Adrenal gland (tissue), 12 donors: ENCODE results near the gene GATA6. TPM values are rescaled to one million over a fixed set of nuclear protein-coding genes. Genes with fewer than 3 reads are reported as not detected.
A peak's percentile ranks its signal among the peaks of the same experiment; 100 is the strongest.

Source experiments
- DNase-seq, 7 donors: peaks; one replicate each; pipeline ENCODE4 v3.0.0-alpha.2; 2019 to 2020
- H3K27ac ChIP-seq, 5 donors: fragments of 200-600 bp; sonication (generic) in 4 of 5; 1 replicate in 3 of 5; 2 replicates in 2 of 5; pipeline versions ENCODE4 v1.5.1 to v1.8.0; 2016 to 2020; ENCODE audit warnings: mild to moderate bottlenecking in 1 of 5
- H3K27me3 ChIP-seq: fragments of 200-600 bp; 2 replicates; pipeline ENCODE4 v1.8.0; 2021
- H3K36me3 ChIP-seq, 2 donors: fragments of 200-600 bp; replicated peaks in 1 of 2; 1 replicate in 1 of 2; 2 replicates in 1 of 2; pipeline versions ENCODE4 v1.5.1 to v1.8.0; 2018 to 2022
- H3K4me1 ChIP-seq, 2 donors: fragments of 200-600 bp; replicated peaks in 1 of 2; 1 replicate in 1 of 2; 2 replicates in 1 of 2; pipeline versions ENCODE4 v1.5.1 to v1.8.0; 2018 to 2021
- H3K4me3 ChIP-seq, 4 donors: fragments of 200-600 bp; sonication (generic) in 3 of 4; one replicate each; pipeline ENCODE4 v1.5.1; 2016 to 2018
- H3K9me3 ChIP-seq, 3 donors: fragments of 200-600 bp; sonication (generic) in 1 of 3; replicated peaks in 1 of 3; 1 replicate in 2 of 3; 2 replicates in 1 of 3; pipeline versions ENCODE4 v1.5.1 to v1.8.0; 2016 to 2021
- POLR2A ChIP-seq, 2 donors: fragments of 450-650 bp; IDR thresholded peaks; one replicate each; pipeline ENCODE4 v1.6.1; 2017; ENCODE audit warnings: antibody characterized with exemption in 2 of 2, mild to moderate bottlenecking in 2 of 2, moderate library complexity in 1 of 2
- WGBS, 4 donors: extraction: QIAGEN DNeasy Blood & Tissue Kit in 2 of 4; methylation state at CpG; one replicate each; pipeline versions ENCODE4 v1.1.5 to v1.1.7; 2013 to 2017; 5-methylcytosine and 5-hydroxymethylcytosine counted together
- intact Hi-C, 2 donors: fragments of 100-400 bp; cut with DNase I; formaldehyde crosslinking; loops; one replicate each; pipeline versions ENCODE4 v1.14.1 to v1.15.0; 2022 to 2023
- polyA plus RNA-seq, 3 donors: library from polyadenylated mRNA; stranded (reverse); fragments of 200-250 nt in 2 of 3; fragments of 350-450 nt in 1 of 3; fragmentation: Illumina TruSeq in 1 of 3; extraction: RNeasy Lipid Tissue Mini Kit (QIAGEN cat#74804) in 1 of 3; gene quantifications; one replicate each; pipeline ENCODE4 v1.2.3, GENCODE V29; 2013 to 2014
- total RNA-seq, 9 donors: library from RNA; depleted of rRNA in 4 of 9; stranded (reverse); fragments of >200 nt in 4 of 9; fragments of 120-200 nt in 1 of 9; fragmentation: NEBNext Ultra II Directional in 1 of 9; extraction: Animal tissue kit (Norgen Biotek cat#: 25700) in 1 of 9; gene quantifications; one replicate each; pipeline versions ENCODE4 v1.1.0 to v1.2.4, GENCODE V29; 2013 to 2023
- TF ChIP-seq, protein P1 (sequence below), 6 experiments: fragments of 450-650 bp in 4 of 6; fragments of 200-600 bp in 2 of 6; sonication (generic) in 1 of 6; IDR thresholded peaks; 1 replicate in 5 of 6; 2 replicates in 1 of 6; pipeline versions ENCODE4 v1.5.1 to v1.8.0; 2016 to 2021; ENCODE audit warnings: antibody characterized with exemption in 6 of 6, mild to moderate bottlenecking in 2 of 6, moderate library complexity in 1 of 6
- donor health status: healthy with polysubstance abuse.
- donor health status: Bipolar disorder and iron deficiency.
- donor health status: DM: yes; HTN: yes; CAD: no.
- donor health status: DM: no; HTN: no; CAD: no.
- donor health status: DM: no; HTN: no; CAD: no.
- donor health status: DM: yes; HTN: yes; CAD: no.

Gene GATA6
- total and polyA plus RNA-seq, 12 donors = 31.3 to 222 (median 135) TPM

DNA sequence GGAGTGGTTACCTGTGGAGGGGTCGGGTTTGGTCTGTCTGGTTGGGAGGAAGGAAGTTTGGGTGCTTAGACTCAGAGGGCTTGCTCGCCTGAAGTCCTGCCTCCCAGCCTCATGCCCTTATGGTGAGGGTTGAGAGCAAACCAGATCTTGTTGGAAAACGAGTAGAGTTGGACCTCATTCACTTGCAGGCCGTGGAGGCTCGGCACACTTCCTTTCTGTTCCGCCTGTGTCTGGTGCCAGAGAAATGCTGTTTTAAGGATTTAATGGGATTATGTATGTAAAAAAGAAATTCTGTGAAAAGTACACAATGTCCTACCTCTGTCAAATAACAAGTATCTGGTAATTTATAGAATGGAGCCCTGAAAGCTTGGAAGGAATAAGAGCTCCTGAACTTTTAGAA is 29.6 kb downstream of the GATA6 start:
- H3K36me3 ChIP-seq = peaks cover 0 to 62% of the 10 kb centered on the region in 2 donors
- intact Hi-C loops = no loop called here
- H3K4me3 ChIP-seq = no peak overlapping the region
- no peaks in the 10 kb centered on the region for H3K27me3 ChIP-seq
- no peak for TF ChIP-seq POLR2A (IDR thresholded peaks at IDR 0.05)
- TF ChIP-seq, protein P1, sequence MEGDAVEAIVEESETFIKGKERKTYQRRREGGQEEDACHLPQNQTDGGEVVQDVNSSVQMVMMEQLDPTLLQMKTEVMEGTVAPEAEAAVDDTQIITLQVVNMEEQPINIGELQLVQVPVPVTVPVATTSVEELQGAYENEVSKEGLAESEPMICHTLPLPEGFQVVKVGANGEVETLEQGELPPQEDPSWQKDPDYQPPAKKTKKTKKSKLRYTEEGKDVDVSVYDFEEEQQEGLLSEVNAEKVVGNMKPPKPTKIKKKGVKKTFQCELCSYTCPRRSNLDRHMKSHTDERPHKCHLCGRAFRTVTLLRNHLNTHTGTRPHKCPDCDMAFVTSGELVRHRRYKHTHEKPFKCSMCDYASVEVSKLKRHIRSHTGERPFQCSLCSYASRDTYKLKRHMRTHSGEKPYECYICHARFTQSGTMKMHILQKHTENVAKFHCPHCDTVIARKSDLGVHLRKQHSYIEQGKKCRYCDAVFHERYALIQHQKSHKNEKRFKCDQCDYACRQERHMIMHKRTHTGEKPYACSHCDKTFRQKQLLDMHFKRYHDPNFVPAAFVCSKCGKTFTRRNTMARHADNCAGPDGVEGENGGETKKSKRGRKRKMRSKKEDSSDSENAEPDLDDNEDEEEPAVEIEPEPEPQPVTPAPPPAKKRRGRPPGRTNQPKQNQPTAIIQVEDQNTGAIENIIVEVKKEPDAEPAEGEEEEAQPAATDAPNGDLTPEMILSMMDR (IDR thresholded peaks at IDR 0.05) = no peak
- 44 to 56% (median 53%) methylated on average over 4 to 6 of the region's 6 CpGs for WGBS, 4 donors
- peak overlapping the region in 4 of 5 donors; percentile 2 to 97 (median 20) for H3K27ac ChIP-seq
- H3K9me3 ChIP-seq = no peaks in the 10 kb centered on the region
- peaks cover 57 to 95% of the 10 kb centered on the region in 2 donors for H3K4me1 ChIP-seq
- DNase-seq = no peak

DNA sequence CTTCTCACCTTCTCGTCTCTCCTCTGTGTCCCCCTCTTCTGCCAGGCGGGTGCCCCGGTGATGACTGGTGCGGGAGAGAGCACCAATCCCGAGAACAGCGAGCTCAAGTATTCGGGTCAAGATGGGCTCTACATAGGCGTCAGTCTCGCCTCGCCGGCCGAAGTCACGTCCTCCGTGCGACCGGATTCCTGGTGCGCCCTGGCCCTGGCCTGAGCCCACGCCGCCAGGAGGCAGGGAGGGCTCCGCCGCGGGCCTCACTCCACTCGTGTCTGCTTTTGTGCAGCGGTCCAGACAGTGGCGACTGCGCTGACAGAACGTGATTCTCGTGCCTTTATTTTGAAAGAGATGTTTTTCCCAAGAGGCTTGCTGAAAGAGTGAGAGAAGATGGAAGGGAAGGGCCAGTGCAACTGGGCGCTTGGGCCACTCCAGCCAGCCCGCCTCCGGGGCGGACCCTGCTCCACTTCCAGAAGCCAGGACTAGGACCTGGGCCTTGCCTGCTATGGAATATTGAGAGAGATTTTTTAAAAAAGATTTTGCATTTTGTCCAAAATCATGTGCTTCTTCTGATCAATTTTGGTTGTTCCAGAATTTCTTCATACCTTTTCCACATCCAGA is 31.3 kb downstream of the GATA6 start:
- intact Hi-C loops = no loop called here
- peak in 1 of 7 donors; percentile 53 for DNase-seq
- H3K36me3 ChIP-seq = peaks cover 0 to 53% of the 10 kb centered on the region in 2 donors
- 82 to 88% (median 86%) methylated on average over 22 to 32 of the region's 32 CpGs for WGBS, 4 donors
- H3K9me3 ChIP-seq = no peaks in the 10 kb centered on the region
- no peak overlapping the region for H3K4me3 ChIP-seq
- no peaks in the 10 kb centered on the region for H3K27me3 ChIP-seq
- TF ChIP-seq POLR2A (IDR thresholded peaks at IDR 0.05) = no peak
- TF ChIP-seq, protein P1 (IDR thresholded peaks at IDR 0.05) = no peak
- H3K27ac ChIP-seq = peak overlapping the region in 2 of 5 donors; percentile 23 to 62
- peaks cover 43 to 91% of the 10 kb centered on the region in 2 donors for H3K4me1 ChIP-seq

DNA sequence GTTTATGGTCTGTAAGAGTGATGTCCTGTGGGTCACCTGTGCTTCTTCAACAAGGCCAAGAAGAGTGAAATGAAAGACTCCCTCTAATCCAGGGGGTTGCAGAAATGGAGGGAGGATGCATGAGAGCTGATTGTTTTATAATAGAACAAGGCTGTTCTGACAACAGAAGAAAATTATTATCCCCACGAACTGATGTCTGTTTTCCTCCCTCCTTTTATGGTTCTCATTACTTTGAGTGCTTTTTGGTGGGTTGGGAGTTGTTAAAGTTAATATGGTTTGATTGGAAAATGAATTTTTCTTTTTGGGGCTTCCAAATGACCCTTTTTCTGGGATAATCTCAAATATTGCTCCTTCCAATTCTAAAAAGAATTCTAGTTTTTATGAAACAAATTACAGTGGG is 33.6 kb downstream of the GATA6 start:
- H3K4me3 ChIP-seq = no peak overlapping the region
- peaks cover 0 to 33% of the 10 kb centered on the region in 2 donors for H3K36me3 ChIP-seq
- intact Hi-C loops = no loop called here
- TF ChIP-seq, protein P1 (IDR thresholded peaks at IDR 0.05) = no peak
- TF ChIP-seq POLR2A (IDR thresholded peaks at IDR 0.05) = no peak
- DNase-seq = no peak
- no peaks in the 10 kb centered on the region for H3K9me3 ChIP-seq
- no peaks in the 10 kb centered on the region for H3K27me3 ChIP-seq
- H3K27ac ChIP-seq = peak overlapping the region in 4 of 5 donors; percentile 29 to 70 (median 49)
- WGBS, 4 donors = 28 to 47% (median 35%) methylated on average over 1 of the region's 1 CpG
- H3K4me1 ChIP-seq = peaks cover 30 to 79% of the 10 kb centered on the region in 2 donors

DNA sequence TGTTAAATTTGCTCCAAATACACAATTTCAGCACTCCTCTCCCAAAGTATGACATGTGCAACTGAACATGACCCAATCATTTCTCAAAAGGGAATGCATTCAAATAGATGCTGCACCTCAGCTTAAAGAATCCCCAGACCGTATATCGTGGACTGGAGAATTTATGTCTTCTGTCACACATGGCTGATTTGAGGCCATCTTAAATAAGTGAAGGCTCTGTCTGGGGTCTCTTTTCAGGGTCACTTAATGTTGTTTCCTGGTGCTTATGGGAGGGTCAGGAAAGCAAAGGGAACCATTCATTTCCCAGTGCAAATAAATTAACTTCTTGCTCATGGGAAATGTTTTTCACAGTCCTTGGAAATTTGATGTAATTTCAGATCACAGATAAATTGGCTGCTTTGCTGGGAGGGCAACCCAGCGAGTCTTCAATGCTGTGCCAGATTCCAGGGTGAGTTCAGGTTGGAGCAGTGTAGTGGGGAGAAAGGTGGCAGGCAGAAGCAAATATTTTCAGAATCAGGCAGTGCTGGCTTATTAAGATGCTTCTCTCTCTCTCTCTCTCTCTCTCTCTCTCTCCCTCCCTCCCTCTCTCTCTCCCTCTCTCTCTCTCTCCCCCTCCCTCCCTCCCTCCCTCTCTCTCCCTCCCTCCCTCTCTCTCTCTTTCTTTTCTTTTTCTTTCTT is 34.3 kb downstream of the GATA6 start:
- intact Hi-C loops = no loop called here
- H3K27me3 ChIP-seq = no peaks in the 10 kb centered on the region
- no peak for TF ChIP-seq POLR2A (IDR thresholded peaks at IDR 0.05)
- TF ChIP-seq, protein P1 (IDR thresholded peaks at IDR 0.05) = no peak
- peak overlapping the region in 4 of 5 donors; percentile 29 to 70 (median 49) for H3K27ac ChIP-seq
- DNase-seq = peak in 1 of 7 donors; percentile 54
- H3K4me1 ChIP-seq = peaks cover 24 to 73% of the 10 kb centered on the region in 2 donors
- no peaks in the 10 kb centered on the region for H3K9me3 ChIP-seq
- no peak overlapping the region for H3K4me3 ChIP-seq
- WGBS, 4 donors = 30 to 43% (median 35%) methylated on average over 3 of the region's 3 CpGs
- peaks cover 0 to 33% of the 10 kb centered on the region in 2 donors for H3K36me3 ChIP-seq
